ENCODE measurements around the gene BCL2L11.

Gene BCL2L11

DNA sequence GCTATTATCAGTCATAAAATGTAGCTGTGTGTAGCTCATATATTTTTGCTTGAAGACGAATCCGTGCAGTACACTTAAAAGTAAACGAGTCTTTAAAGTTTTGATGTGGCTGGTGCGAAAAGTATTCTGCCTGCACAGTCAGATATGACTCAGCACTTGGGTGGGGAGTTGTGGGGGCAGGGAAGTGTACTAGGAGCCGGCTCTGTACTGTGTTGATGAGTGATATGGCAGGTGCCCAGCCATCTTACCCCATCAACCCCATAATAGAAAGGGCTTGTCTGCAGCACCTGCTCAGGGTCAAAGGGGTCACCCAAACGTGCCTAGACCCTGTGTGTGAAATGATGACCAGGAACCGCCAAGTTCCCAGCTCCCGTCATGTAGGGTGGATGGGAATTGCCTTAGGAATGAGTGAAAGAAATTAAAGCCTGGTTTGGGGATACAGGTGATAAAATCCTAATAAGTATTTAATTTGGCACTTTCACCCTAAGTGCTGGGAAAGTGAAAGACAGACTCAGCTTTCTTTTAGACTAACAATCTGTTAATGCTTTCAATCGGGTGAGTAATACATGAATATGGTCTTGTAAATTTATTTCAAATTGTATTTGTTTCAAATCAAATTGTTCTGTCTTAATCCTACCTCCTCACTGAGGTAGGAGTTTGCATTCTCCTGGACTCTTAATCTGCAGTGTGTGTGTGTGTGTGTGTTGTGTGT, 48.0 kb downstream of the BCL2L11 start:
- peak; percentile 80 for DNase-seq (ENCODE audit: low spot score)

GRCh38 chr2:111169268-111169667, 48.6 kb downstream of the BCL2L11 start:
- no peak for DNase-seq (ENCODE audit: low spot score)

GRCh38 chr2:111169924-111170323, 49.2 kb downstream of the BCL2L11 start:
- no peak for DNase-seq (ENCODE audit: low spot score)

- DNase-seq (ENCODE audit: low spot score) = no peak
Observed at GRCh38 chr2:111171337-111171930, 50.7 kb downstream of the BCL2L11 start.

DNA sequence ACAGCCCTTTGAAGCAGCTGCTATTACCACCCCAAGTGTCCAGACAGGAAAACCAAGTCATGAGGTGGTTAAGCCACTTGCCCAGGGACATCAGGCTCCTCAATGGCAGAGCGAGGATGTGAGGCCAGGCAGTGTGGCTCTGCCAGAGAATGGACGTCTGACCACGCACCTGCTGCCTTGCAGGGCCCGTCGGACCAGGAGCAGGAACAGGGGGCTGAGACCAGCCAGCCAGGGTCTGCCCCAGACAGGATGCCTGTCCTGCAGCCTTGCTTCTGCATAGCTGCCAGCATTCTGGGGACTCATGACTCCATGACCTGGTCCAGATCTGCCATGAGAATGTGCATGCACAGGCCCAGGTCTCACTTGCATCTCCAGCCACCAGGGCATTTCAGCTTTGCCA, 52.0 kb downstream of the BCL2L11 start:
- DNase-seq (ENCODE audit: low spot score) = no peak

- no peak for DNase-seq (ENCODE audit: low spot score)
Observed at GRCh38 chr2:111173338-111173737, 52.6 kb downstream of the BCL2L11 start.

- DNase-seq (ENCODE audit: low spot score) = no peak
Observed at GRCh38 chr2:111173856-111174255, 53.1 kb downstream of the BCL2L11 start.

DNA sequence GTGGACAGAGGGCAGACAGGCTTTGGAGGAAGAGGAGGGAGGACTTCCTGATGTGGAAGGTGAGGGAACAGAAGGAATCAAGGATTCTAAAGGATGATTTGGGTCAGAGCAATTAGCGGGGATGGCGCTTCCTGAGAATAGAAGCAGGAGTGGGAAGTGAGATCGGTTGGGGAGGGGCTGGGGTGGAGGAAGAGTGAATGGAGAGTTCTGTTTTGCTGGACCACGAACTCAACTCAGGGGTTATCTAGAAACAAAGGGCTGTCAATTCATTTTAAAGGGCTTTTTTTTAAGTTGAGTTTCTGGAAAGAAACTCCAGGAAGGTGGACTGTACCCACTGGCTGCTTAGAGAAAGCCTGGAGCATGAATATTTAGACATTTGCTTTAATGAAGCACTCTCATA, 54.9 kb downstream of the BCL2L11 start:
- no peak for DNase-seq (ENCODE audit: low spot score)

DNA sequence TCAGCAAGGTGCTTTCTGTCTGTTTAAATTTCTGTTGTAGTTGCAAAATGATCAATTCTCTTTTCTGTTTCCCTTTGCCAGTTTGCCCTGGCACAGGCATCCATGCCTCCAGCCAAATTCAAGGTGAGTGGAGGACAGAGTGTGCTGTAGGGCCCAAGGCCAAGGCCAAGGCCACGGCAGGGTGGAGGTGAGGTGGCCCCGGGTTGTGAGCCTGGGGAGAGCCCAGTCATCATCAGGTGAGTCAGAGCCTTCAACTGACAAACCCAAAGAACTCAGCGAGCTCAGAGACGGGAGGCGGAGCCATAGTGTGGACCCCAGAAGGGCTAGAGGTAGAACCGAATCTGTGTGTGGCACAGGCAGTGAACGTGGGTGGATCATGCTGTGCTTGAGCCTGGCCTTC, 55.7 kb downstream of the BCL2L11 start:
- DNase-seq (ENCODE audit: low spot score) = no peak

DNA sequence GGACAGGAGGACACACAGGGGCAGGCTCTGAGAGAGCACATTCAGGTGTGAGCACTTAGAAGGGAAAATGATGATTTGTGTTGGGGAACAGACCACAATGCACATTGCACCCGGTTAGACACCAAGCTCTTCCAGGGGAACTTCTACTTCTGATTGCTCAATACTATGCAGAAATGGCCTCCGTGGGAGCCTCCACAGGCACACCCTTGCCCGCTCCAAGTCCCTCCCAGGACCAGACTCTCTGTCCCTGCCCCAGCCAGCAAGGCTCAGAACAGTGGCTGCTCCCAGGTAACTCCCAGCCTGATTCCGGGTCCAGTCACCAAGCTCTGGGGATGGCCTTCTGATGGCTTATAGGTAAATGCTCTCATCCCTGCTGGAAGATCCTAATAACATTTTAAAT, 56.2 kb downstream of the BCL2L11 start:
- DNase-seq (ENCODE audit: low spot score) = no peak

- no peak for DNase-seq (ENCODE audit: low spot score)
Observed at GRCh38 chr2:111178296-111178695, 57.6 kb downstream of the BCL2L11 start.

GRCh38 chr2:111178730-111179405, 58.2 kb downstream of the BCL2L11 start:
- no peak for DNase-seq (ENCODE audit: low spot score)

GRCh38 chr2:111182121-111182520, 61.4 kb downstream of the BCL2L11 start:
- no peak for DNase-seq (ENCODE audit: low spot score)

- DNase-seq (ENCODE audit: low spot score) = no peak
Observed at GRCh38 chr2:111182740-111183139, 62.0 kb downstream of the BCL2L11 start.

GRCh38 chr2:111184725-111185310, 64.1 kb downstream of the BCL2L11 start:
- no peak for DNase-seq (ENCODE audit: low spot score)

DNA sequence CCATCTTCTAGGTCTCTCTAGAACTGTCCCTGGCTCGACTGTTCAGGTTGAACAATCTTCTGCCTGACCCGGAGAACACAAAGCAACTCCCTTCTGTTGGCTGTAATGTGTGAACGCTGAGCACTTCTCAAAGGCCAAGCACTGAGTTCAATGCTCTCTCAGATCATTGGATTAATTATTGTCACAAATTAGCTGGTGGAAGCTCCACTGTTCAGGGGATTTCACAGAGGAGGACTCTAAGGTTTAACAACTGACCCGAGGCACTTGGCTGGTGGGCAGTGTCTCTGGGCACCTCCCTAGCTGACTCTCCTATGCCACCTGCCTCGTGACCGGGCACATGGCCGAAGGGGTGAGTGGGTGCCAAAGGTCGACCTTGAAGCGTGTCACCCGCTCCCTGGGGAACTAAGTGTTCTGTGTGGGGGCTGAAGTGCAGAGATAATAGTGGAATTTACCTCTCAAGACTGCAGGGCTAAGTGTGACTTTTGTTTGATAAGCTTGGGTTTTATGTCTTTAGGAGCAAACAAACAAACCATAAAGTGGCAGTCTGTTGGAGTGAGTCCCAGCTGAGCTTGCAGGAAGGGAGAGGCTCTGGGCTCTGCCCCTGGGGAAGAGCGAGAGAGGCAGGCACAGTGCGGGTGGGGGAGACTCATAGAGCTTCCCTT, 64.8 kb downstream of the BCL2L11 start:
- no peak for DNase-seq (ENCODE audit: low spot score)

GRCh38 chr2:111186121-111186715, 65.5 kb downstream of the BCL2L11 start:
- no peak for DNase-seq (ENCODE audit: low spot score)

DNA sequence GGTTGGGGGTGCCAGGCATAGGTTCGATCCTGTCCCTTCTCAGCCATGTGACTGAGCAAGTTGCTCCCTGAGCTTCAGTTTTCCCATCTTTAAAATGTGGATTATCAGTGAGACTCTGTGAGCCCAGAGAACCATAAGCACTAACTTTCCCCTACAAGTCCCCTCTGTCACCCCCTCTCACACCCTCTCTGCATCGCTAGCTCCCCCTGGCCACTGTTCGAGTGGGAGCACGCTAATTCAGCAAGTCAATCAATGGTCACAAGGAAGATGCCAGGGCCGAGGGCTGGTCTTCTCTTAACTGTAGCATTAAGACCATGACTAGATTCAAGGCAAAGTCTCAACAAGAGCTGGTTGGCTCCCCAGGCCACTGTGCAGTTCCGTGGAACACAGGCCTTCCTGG, 66.2 kb downstream of the BCL2L11 start:
- no peak for DNase-seq (ENCODE audit: low spot score)

- DNase-seq (ENCODE audit: low spot score) = no peak
Observed at GRCh38 chr2:111188681-111189080, 68.0 kb downstream of the BCL2L11 start.

DNA sequence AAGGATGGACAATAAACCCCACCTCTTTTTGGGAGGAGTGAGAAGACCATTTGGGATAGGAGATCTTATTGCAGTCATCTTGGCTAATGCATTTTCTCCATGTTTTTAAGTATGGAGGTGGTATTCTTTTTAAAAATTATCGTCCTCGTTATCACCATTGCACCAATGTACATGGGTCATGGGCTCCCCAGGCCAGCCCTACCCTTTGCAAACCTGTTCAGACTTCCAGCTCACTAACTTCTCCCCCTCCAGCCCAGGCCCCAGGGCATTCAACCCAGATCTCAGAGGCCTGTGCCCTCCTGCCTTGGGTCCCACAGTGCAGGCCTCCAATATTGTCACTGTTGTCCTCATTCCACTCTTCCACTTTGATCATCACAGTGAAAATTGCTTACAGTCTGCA, 68.4 kb downstream of the BCL2L11 start:
- DNase-seq (ENCODE audit: low spot score) = no peak

- DNase-seq (ENCODE audit: low spot score) = no peak
Observed at GRCh38 chr2:111190816-111191540, 70.3 kb downstream of the BCL2L11 start.
